Measurements from ENCODE around the gene HOXA13. TPM values are rescaled to one million over a fixed set of nuclear protein-coding genes. Genes with fewer than 3 reads are reported as not detected.
A peak's percentile ranks its signal among the peaks of the same experiment; 100 is the strongest.

Gene HOXA13
- polyA plus RNA-seq, 1 donor from 2014 or later = not detected

DNA sequence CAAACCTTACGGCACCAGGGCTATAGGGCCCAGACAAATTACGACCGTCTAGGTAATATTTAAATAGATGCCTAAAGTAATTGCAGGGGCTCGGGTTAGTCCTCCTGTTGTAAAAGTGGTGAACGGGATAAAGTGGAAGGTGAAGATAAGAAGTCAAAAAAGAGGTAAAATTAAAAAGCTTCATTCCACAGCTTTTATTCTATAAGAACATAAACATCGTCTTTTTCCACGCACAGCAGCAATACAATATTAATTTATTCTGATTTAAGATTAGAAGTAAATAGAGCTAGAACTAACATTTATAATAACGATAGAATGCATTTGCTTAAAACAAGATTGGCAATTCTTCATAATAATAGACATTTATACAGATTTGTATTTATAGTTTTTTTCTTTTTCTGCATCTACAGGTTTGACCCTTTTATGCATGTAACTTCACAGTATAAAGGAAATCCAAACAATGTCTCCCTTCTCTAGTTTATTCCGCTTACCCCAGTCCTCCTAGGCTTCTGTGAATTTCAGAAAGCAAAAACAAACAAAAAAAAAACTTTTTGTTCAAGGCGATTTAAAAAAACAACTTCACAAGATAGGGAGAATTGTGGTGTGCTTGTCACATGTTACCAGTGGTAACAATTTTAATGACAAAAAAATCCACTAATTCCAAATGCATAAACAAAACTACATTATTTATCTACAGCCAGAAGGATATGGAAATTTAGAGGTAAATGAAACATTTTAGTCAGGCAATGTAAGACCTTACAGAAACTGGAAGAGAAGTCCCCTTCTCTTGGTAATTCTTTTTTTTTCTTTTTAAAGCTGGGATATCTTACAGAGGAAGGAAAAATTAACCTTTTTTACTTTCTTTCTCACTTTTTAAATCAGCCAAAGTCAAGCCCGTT, 29.2 kb downstream of the HOXA13 start:
- H3K27ac ChIP-seq (ENCODE audit: low read length) = no peak overlapping the region
- H3K79me2 ChIP-seq (replicated peaks; ENCODE audit: insufficient read depth, low read length) = no peaks in the 10 kb centered on the region
- H3K4me2 ChIP-seq (ENCODE audit: low read length) = no peak overlapping the region

DNA sequence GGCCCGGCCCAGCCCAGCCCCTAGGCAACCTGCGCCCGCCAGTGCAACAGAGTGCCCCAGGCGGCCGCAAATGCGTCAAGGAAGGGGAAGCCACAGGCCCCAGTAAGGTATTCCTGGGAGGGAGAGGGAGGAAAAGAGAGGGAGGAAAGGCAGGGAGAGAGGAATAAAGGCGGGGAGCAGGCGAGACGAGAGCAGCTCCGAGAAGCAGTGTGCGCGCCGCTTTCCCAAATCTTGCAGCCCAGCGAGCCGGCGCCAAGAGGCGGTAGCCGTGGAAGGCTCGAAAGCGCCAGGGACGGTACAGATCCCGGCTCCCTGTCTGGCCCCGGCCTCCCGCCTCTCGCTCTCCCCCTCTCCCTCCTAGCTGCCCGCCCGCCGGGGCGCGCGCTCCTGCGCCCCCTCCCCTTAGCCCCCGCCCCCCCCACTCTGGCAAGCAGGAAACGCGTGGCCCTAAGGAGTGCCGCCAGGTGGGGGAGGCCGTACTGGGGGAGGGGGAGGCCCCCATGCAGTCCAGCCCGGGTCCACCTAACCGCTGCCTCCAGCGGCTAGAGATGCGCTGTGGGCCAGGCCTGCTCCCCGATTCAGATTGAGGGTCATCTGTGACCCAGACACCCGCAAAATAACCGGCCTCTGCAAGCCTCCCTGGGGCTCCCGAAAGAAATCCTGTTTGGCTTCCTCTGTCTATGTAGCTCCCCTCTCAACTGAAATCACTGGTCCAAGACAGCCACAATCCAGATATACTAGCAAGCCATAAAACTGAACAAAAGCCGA, 30.0 kb downstream of the HOXA13 start:
- H3K9me2 ChIP-seq (ENCODE audit: insufficient read depth, low read length) = no peaks in the 10 kb centered on the region
- H3K4me3 ChIP-seq (ENCODE audit: low read length) = peak overlapping the region; percentile 28
- H3K36me3 ChIP-seq (ENCODE audit: insufficient read depth, low read length) = no peaks in the 10 kb centered on the region
- H2AFZ ChIP-seq (ENCODE audit: low read depth, low read length) = no peak overlapping the region
- no peak for TF ChIP-seq MXI1 (conservative IDR thresholded peaks at IDR 0.05; ENCODE audit: poor library complexity, severe bottlenecking)
- TF ChIP-seq POLR2AphosphoS5 (IDR thresholded peaks at IDR 0.05) = no peak
- TF ChIP-seq TAF1 (IDR thresholded peaks at IDR 0.05; ENCODE audit: low read depth) = no peak
- no peak for TF ChIP-seq SMC3 (conservative IDR thresholded peaks at IDR 0.05; ENCODE audit: poor library complexity)
- no peak for TF ChIP-seq EP300 (conservative IDR thresholded peaks at IDR 0.05; ENCODE audit: poor library complexity, severe bottlenecking)
- TF ChIP-seq, protein P1, sequence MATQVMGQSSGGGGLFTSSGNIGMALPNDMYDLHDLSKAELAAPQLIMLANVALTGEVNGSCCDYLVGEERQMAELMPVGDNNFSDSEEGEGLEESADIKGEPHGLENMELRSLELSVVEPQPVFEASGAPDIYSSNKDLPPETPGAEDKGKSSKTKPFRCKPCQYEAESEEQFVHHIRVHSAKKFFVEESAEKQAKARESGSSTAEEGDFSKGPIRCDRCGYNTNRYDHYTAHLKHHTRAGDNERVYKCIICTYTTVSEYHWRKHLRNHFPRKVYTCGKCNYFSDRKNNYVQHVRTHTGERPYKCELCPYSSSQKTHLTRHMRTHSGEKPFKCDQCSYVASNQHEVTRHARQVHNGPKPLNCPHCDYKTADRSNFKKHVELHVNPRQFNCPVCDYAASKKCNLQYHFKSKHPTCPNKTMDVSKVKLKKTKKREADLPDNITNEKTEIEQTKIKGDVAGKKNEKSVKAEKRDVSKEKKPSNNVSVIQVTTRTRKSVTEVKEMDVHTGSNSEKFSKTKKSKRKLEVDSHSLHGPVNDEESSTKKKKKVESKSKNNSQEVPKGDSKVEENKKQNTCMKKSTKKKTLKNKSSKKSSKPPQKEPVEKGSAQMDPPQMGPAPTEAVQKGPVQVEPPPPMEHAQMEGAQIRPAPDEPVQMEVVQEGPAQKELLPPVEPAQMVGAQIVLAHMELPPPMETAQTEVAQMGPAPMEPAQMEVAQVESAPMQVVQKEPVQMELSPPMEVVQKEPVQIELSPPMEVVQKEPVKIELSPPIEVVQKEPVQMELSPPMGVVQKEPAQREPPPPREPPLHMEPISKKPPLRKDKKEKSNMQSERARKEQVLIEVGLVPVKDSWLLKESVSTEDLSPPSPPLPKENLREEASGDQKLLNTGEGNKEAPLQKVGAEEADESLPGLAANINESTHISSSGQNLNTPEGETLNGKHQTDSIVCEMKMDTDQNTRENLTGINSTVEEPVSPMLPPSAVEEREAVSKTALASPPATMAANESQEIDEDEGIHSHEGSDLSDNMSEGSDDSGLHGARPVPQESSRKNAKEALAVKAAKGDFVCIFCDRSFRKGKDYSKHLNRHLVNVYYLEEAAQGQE (IDR thresholded peaks at IDR 0.05; ENCODE audit: borderline replicate concordance) = no peak
- TF ChIP-seq EZH2 (IDR thresholded peaks at IDR 0.05; ENCODE audit: borderline replicate concordance, insufficient read depth, low read length, poor library complexity, severe bottlenecking) = no peak
- TF ChIP-seq RAD21 (conservative IDR thresholded peaks at IDR 0.05) = no peak
- H3K79me2 ChIP-seq (replicated peaks; ENCODE audit: insufficient read depth, low read length) = no peaks in the 10 kb centered on the region
- H3K27me3 ChIP-seq (ENCODE audit: insufficient read depth, low read depth, low read length) = peaks cover 100% of the 10 kb centered on the region
- H4K20me1 ChIP-seq (ENCODE audit: insufficient read depth) = no peaks in the 10 kb centered on the region
- no peak overlapping the region for H3K4me2 ChIP-seq (ENCODE audit: low read length)
- no peak overlapping the region for H3K9ac ChIP-seq (ENCODE audit: low read length)
- H3F3A ChIP-seq (ENCODE audit: insufficient read depth, low read length, poor library complexity, severe bottlenecking) = no peaks in the 10 kb centered on the region
- peaks cover 24% of the 10 kb centered on the region for H3K9me3 ChIP-seq (ENCODE audit: low read length)
- H3K27ac ChIP-seq (ENCODE audit: low read length) = no peak overlapping the region

More for the DNA sequence above, 29.2 kb downstream of the HOXA13 start:
- H3K27me3 ChIP-seq (ENCODE audit: insufficient read depth, low read depth, low read length) = peaks cover 100% of the 10 kb centered on the region
- H3K36me3 ChIP-seq (ENCODE audit: insufficient read depth, low read length) = no peaks in the 10 kb centered on the region
- TF ChIP-seq POLR2AphosphoS5 (IDR thresholded peaks at IDR 0.05) (no peak), EZH2 (IDR thresholded peaks at IDR 0.05; ENCODE audit: borderline replicate concordance, insufficient read depth, low read length, poor library complexity, severe bottlenecking) (no peak), SMC3 (conservative IDR thresholded peaks at IDR 0.05; ENCODE audit: poor library complexity) (no peak), TAF1 (IDR thresholded peaks at IDR 0.05; ENCODE audit: low read depth) (no peak), RAD21 (conservative IDR thresholded peaks at IDR 0.05) (no peak), MXI1 (conservative IDR thresholded peaks at IDR 0.05; ENCODE audit: poor library complexity, severe bottlenecking) (no peak), EP300 (conservative IDR thresholded peaks at IDR 0.05; ENCODE audit: poor library complexity, severe bottlenecking) (no peak)
- TF ChIP-seq, protein P2, sequence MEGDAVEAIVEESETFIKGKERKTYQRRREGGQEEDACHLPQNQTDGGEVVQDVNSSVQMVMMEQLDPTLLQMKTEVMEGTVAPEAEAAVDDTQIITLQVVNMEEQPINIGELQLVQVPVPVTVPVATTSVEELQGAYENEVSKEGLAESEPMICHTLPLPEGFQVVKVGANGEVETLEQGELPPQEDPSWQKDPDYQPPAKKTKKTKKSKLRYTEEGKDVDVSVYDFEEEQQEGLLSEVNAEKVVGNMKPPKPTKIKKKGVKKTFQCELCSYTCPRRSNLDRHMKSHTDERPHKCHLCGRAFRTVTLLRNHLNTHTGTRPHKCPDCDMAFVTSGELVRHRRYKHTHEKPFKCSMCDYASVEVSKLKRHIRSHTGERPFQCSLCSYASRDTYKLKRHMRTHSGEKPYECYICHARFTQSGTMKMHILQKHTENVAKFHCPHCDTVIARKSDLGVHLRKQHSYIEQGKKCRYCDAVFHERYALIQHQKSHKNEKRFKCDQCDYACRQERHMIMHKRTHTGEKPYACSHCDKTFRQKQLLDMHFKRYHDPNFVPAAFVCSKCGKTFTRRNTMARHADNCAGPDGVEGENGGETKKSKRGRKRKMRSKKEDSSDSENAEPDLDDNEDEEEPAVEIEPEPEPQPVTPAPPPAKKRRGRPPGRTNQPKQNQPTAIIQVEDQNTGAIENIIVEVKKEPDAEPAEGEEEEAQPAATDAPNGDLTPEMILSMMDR (IDR thresholded peaks at IDR 0.05; ENCODE audit: poor library complexity, severe bottlenecking) = no peak
- TF ChIP-seq, protein P1 (IDR thresholded peaks at IDR 0.05; ENCODE audit: borderline replicate concordance) = no peak
- no peaks in the 10 kb centered on the region for H3F3A ChIP-seq (ENCODE audit: insufficient read depth, low read length, poor library complexity, severe bottlenecking)
- no peak overlapping the region for H3K9ac ChIP-seq (ENCODE audit: low read length)
- peaks cover 15% of the 10 kb centered on the region for H3K9me3 ChIP-seq (ENCODE audit: low read length)
- H3K4me3 ChIP-seq (ENCODE audit: low read length) = no peak overlapping the region
- H3K9me2 ChIP-seq (ENCODE audit: insufficient read depth, low read length) = no peaks in the 10 kb centered on the region
- no peaks in the 10 kb centered on the region for H4K20me1 ChIP-seq (ENCODE audit: insufficient read depth)
- H2AFZ ChIP-seq (ENCODE audit: low read depth, low read length) = no peak overlapping the region

All from neural cell (in vitro differentiated cells).